ENCODE results near the gene SPINK4.

SPINK4 gene

DNA sequence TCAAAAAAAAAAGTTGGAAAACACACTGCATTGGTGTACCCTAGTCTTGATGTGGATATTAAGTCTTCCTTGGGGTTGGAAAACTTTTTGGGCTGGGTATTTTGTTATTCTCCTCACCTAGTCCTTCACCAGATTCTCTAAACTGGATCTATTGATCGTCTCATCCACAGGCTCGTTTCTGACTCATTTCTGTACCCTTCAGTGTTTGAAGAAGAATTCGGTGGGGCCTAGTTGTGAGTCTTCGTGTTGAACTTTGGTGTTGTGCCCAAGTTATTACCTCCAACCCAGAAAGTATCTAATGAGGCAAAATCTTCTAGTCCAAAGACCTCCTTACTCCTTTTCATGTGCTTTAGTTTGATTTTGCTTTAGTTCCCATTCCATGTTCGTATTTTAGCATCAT lies 51.9 kb downstream of the SPINK4 start:
- DNase-seq (ENCODE audit: low read depth in 2 of 2) = no peak

- DNase-seq (ENCODE audit: low read depth in 2 of 2) = no peak
Measured at GRCh38 chr9:33293782-33294181, 53.8 kb downstream of the SPINK4 start.

DNA sequence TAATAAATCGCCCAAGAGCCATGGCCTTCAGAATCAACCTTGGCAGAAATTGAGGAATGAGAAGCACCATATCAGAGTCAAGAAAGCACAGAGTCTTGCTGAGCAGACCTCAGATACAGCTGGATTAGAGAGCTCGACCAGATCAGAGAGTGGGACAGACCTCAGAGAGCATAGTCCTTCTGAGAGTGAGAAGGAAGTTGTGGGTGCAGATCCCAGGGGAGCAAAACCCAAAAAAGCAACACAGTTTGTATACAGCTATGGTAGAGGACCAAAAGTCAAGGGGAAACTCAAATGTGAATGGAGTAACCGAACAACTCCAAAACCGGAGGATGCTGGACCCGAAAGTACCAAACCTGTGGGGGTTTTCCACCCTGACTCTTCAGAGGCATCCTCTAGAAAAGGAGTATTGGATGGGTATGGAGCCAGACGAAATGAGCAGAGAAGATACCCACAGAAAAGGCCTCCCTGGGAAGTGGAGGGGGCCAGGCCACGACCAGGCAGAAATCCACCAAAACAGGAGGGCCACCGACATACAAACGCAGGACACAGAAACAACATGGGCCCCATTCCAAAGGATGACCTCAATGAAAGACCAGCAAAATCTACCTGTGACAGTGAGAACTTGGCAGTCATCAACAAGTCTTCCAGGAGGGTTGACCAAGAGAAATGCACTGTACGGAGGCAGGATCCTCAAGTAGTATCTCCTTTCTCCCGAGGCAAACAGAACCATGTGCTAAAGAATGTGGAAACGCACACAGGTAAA lies 54.9 kb downstream of the SPINK4 start:
- DNase-seq (ENCODE audit: low read depth in 2 of 2) = no peak

- DNase-seq (ENCODE audit: low read depth in 2 of 2) = no peak
Measured at GRCh38 chr9:33295571-33295970, 55.6 kb downstream of the SPINK4 start.

DNA sequence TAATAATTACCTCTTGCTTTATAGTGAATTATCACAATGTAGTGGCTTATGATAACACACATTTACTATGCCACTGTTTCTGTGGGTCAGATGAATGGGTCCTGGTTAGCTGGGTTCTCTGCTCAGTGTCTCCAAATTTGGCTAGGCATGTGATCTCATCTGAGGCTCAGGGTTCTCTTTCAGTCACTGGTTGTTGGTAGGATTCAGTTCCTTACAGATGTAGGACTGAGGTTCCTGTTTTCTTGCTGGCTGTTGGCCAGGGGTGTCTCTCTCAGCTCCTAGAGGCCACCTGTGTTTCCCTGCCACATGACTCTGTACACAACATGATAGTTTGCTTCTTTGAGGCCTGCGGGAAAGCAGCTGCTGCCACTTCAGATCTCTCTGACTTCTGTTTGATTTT lies 57.5 kb downstream of the SPINK4 start:
- no peak for DNase-seq (ENCODE audit: low read depth in 2 of 2)

Data from fibroblast of skin of left quadriceps (primary cell).